ENCODE measurements around the gene CHCHD6.

DNA sequence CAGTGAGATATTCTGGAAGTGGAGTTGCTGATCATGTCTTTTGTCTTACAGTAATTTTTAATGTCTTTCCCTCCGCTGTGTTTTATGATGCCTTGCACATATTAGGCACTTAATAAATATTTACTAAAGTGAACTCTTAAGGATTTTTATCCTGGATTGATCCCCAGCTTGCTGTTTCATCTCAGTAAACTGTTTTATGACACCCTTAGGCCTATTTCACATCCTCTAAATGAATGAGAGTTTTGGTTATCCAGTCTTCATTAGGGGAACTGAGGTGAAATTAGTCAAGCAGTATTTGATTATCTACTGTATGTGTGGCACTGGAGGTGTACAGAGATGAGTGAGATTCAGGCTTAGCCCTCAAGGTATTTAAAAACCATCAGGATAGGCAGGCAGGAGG is 19.8 kb downstream of the CHCHD6 start:
- TF ChIP-seq POLR2A (IDR thresholded peaks at IDR 0.05) (no peak), EP300 (IDR thresholded peaks at IDR 0.05) (no peak), POLR2AphosphoS5 (IDR thresholded peaks at IDR 0.05) (no peak)
- TF ChIP-seq, protein P1, sequence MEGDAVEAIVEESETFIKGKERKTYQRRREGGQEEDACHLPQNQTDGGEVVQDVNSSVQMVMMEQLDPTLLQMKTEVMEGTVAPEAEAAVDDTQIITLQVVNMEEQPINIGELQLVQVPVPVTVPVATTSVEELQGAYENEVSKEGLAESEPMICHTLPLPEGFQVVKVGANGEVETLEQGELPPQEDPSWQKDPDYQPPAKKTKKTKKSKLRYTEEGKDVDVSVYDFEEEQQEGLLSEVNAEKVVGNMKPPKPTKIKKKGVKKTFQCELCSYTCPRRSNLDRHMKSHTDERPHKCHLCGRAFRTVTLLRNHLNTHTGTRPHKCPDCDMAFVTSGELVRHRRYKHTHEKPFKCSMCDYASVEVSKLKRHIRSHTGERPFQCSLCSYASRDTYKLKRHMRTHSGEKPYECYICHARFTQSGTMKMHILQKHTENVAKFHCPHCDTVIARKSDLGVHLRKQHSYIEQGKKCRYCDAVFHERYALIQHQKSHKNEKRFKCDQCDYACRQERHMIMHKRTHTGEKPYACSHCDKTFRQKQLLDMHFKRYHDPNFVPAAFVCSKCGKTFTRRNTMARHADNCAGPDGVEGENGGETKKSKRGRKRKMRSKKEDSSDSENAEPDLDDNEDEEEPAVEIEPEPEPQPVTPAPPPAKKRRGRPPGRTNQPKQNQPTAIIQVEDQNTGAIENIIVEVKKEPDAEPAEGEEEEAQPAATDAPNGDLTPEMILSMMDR (IDR thresholded peaks at IDR 0.05) = no peak
